Upper lobe of left lung (tissue), 6 donors: ENCODE measurements around the gene DDX24. TPM values are rescaled to one million over a fixed set of nuclear protein-coding genes. Genes with fewer than 3 reads are reported as not detected.

Experiments used
- ATAC-seq, 2 donors: fragments of 200-7000 bp; cut with Tn5 transposase; one replicate each; pipeline ENCODE4 v1.9.1; 2022; ENCODE audit warnings: mild to moderate bottlenecking in 2 of 2, moderate library complexity in 2 of 2; ENCODE audit not compliant: low FRiP score in 2 of 2
- DNase-seq, 2 donors: peaks; one replicate each; pipeline ENCODE4 v3.0.0-alpha.2; 2019 to 2020
- H3K27ac ChIP-seq, 4 donors: fragments of 200-600 bp; sonication (generic); one replicate each; pipeline ENCODE4 v1.5.1; 2016 to 2019
- H3K27me3 ChIP-seq, 4 donors: fragments of 200-600 bp; sonication (generic); one replicate each; pipeline ENCODE4 v1.5.1; 2017 to 2019
- H3K36me3 ChIP-seq, 4 donors: fragments of 200-600 bp; sonication (generic); one replicate each; pipeline ENCODE4 v1.5.1; 2016 to 2019
- H3K4me1 ChIP-seq, 4 donors: fragments of 200-600 bp; sonication (generic); one replicate each; pipeline ENCODE4 v1.5.1; 2018 to 2019
- H3K4me3 ChIP-seq, 4 donors: fragments of 200-600 bp; sonication (generic); one replicate each; pipeline ENCODE4 v1.5.1; 2017 to 2019; ENCODE audit warnings: mild to moderate bottlenecking in 2 of 4, moderate library complexity in 1 of 4
- H3K9me3 ChIP-seq, 4 donors: fragments of 200-600 bp; sonication (generic); one replicate each; pipeline ENCODE4 v1.5.1; 2018 to 2019
- EP300 ChIP-seq, 4 donors: sonication (generic); formaldehyde crosslinking; IDR thresholded peaks; one replicate each; pipeline ENCODE4 v1.5.1; 2017; ENCODE audit warnings: antibody characterized with exemption in 4 of 4, control low read depth in 2 of 4
- POLR2A ChIP-seq, 4 donors: fragments of 450-650 bp; IDR thresholded peaks; one replicate each; pipeline ENCODE4 v1.5.1; 2016 to 2017; ENCODE audit warnings: antibody characterized with exemption in 4 of 4, mild to moderate bottlenecking in 2 of 4
- POLR2AphosphoS5 ChIP-seq, 2 donors: sonication (generic); formaldehyde crosslinking; IDR thresholded peaks; one replicate each; pipeline ENCODE4 v1.5.1; 2017; ENCODE audit warnings: antibody characterized with exemption in 2 of 2
- WGBS, 2 donors: methylation state at CpG; one replicate each; pipeline ENCODE4 v1.1.5; 2017 to 2018; 5-methylcytosine and 5-hydroxymethylcytosine counted together
- total RNA-seq, 6 donors: library from RNA; depleted of rRNA in 4 of 6; stranded (reverse); fragments of >200 nt in 4 of 6; gene quantifications; one replicate each; pipeline versions ENCODE4 v1.1.0 to v1.2.1, GENCODE V29; 2016 to 2021
- TF ChIP-seq, protein P1 (sequence below), 6 experiments: fragments of 450-650 bp in 4 of 6; fragments of 200-600 bp in 2 of 6; sonication (generic) in 2 of 6; IDR thresholded peaks; one replicate each; pipeline ENCODE4 v1.5.1; 2016 to 2019; ENCODE audit warnings: antibody characterized with exemption in 6 of 6
- donor health status: DM: no; HTN: no; CAD: no; lungs with moderate emphysema.
- donor health status: DM: no; HTN: yes; CAD: no; lungs with severe emphysema.

Gene DDX24
- total RNA-seq, 6 donors from 2014 or later: 124 to 189 (median 154) TPM

DNA sequence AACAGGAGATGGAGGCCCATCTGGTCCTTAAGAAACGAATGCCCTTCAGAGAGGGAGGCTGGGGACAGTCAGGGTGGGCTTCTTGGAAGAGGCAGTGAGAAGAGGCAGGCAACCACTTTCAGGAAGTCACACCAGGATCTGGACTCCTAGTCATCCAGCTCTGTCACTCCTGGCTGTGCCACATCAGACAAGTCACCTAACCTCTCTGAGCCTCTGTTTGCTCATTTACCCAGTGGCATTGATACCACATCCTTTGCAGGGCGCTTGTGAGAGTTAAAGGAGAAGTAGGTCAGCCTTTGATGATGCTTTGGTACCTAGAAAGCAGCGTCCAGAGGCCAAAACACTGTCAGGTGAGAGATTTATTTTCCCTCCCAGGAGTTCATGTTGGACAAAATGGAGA lies 72.8 kb downstream of the DDX24 start:
- WGBS, 2 donors: 69 to 75% methylated on average over 3 of the region's 3 CpGs

DNA sequence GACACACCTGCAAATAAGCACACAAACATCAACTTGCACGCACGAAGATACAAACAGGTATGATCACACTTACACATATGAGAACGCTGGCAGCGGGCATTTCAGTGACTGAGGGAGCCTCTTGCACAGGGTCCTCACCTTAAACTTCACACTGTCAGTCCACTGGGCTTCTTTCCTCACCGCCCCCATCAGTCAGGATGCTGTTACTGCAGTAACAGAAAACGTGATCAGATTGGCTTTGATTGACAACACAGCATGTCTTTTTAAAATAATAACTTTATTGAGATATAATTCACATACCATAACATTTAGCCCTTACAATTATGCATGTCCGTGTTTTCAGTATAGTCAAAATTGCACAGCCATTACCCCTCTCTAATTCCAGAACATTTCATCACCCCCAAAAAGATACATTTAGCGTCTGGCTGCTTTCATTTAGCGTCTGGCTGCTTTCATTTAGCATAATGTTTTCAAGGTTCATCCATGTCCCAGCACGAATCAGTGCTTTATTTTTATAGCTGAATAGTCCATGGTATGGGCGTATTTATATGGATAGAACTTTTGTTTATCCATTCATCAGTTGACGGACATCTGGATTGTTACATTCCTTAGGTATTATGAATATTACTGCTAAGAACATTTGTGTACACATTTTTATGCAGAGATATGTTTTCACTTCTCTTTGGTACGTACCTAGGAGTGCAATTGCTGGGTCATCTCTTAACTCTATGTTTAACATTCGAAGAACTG lies 75.5 kb downstream of the DDX24 start:
- WGBS, 2 donors: 48 to 51% methylated on average over 14 of the region's 14 CpGs
- H3K27me3 ChIP-seq: peaks cover 0 to 5% (median 0%) of the 10 kb centered on the region in 4 donors
- H3K36me3 ChIP-seq: no peaks in the 10 kb centered on the region
- no peak overlapping the region for H3K27ac ChIP-seq
- no peaks in the 10 kb centered on the region for H3K4me1 ChIP-seq
- TF ChIP-seq POLR2AphosphoS5 (IDR thresholded peaks at IDR 0.05) (no peak), EP300 (IDR thresholded peaks at IDR 0.05) (no peak), POLR2A (IDR thresholded peaks at IDR 0.05) (no peak)
- TF ChIP-seq, protein P1, sequence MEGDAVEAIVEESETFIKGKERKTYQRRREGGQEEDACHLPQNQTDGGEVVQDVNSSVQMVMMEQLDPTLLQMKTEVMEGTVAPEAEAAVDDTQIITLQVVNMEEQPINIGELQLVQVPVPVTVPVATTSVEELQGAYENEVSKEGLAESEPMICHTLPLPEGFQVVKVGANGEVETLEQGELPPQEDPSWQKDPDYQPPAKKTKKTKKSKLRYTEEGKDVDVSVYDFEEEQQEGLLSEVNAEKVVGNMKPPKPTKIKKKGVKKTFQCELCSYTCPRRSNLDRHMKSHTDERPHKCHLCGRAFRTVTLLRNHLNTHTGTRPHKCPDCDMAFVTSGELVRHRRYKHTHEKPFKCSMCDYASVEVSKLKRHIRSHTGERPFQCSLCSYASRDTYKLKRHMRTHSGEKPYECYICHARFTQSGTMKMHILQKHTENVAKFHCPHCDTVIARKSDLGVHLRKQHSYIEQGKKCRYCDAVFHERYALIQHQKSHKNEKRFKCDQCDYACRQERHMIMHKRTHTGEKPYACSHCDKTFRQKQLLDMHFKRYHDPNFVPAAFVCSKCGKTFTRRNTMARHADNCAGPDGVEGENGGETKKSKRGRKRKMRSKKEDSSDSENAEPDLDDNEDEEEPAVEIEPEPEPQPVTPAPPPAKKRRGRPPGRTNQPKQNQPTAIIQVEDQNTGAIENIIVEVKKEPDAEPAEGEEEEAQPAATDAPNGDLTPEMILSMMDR (IDR thresholded peaks at IDR 0.05): no peak
- no peak for ATAC-seq
- DNase-seq: no peak
- H3K9me3 ChIP-seq: no peaks in the 10 kb centered on the region
- H3K4me3 ChIP-seq: no peak overlapping the region

More for the DNA sequence above, 72.8 kb downstream of the DDX24 start:
- no peaks in the 10 kb centered on the region for H3K4me1 ChIP-seq
- H3K9me3 ChIP-seq: no peaks in the 10 kb centered on the region
- ATAC-seq (no peak), DNase-seq (no peak)
- no peaks in the 10 kb centered on the region for H3K36me3 ChIP-seq
- TF ChIP-seq, protein P1 (IDR thresholded peaks at IDR 0.05): no peak
- no peak for TF ChIP-seq EP300 (IDR thresholded peaks at IDR 0.05)
- no peak for TF ChIP-seq POLR2A (IDR thresholded peaks at IDR 0.05)
- no peak overlapping the region for H3K4me3 ChIP-seq
- no peaks in the 10 kb centered on the region for H3K27me3 ChIP-seq
- no peak overlapping the region for H3K27ac ChIP-seq

DNA sequence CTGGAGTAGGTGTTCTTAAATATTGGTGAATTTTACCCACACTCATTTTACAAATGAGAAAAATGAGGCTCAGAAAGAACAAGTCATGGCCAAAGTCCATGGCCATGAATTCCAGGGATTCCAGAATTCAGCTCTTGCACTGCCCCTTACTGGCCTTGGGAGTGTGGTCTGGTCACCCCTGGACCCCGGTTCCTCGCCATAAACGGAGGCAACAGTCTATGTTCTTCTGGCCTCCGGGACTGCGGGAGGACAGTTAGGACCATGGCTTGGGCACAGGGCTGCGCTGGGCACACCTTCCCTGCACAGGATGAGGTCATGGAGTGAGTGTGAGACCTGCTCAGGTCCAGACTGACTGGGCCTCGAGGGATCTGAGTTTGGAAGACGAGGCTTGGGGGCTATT lies 77.0 kb downstream of the DDX24 start:
- no peak for DNase-seq
- Histone ChIP-seq H3K36me3 (no peaks in the 10 kb centered on the region), H3K4me3 (no peak overlapping the region), H3K4me1 (no peaks in the 10 kb centered on the region), H3K27me3 (peaks cover 0 to 5% (median 0%) of the 10 kb centered on the region in 4 donors), H3K27ac (no peak overlapping the region), H3K9me3 (no peaks in the 10 kb centered on the region)
- ATAC-seq: peak; percentile 2 to 16
- WGBS, 2 donors: 40 to 87% methylated on average over 2 to 8 of the region's 8 CpGs
- TF ChIP-seq POLR2A (IDR thresholded peaks at IDR 0.05) (no peak), EP300 (IDR thresholded peaks at IDR 0.05) (no peak), POLR2AphosphoS5 (IDR thresholded peaks at IDR 0.05) (no peak)
- TF ChIP-seq, protein P1 (IDR thresholded peaks at IDR 0.05): no peak

DNA sequence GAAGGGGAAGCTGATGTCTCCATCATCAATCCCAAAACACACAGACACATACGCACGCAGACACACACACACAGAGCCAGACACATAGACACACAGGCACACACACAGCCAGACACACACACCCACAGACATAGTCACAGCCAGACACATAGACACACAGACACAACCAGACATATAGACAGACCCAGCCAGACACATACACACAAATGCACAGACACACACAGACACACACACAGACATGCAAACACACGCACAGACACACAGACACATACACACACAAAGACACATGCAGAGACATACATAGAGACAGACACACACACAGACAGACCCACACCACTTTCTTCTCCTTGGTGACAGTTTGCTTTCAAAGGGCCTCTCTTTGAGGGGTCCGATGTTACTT lies 77.6 kb downstream of the DDX24 start:
- Histone ChIP-seq H3K27ac (no peak overlapping the region), H3K27me3 (peaks cover 0 to 5% (median 0%) of the 10 kb centered on the region in 4 donors), H3K4me1 (no peaks in the 10 kb centered on the region), H3K36me3 (no peaks in the 10 kb centered on the region), H3K4me3 (no peak overlapping the region), H3K9me3 (no peaks in the 10 kb centered on the region)
- WGBS, 2 donors: 72 to 76% methylated on average over 2 to 4 of the region's 4 CpGs
- ATAC-seq (no peak), DNase-seq (no peak)
- TF ChIP-seq, protein P1 (IDR thresholded peaks at IDR 0.05): no peak
- no peak for TF ChIP-seq POLR2A (IDR thresholded peaks at IDR 0.05)
- TF ChIP-seq POLR2AphosphoS5 (IDR thresholded peaks at IDR 0.05): no peak
- no peak for TF ChIP-seq EP300 (IDR thresholded peaks at IDR 0.05)
